Peyer's patch (tissue), 4 donors: ENCODE measurements around the gene IQCH. TPM values are rescaled to one million over a fixed set of nuclear protein-coding genes. Genes with fewer than 3 reads are reported as not detected.

Experiments used
- DNase-seq, 3 donors: peaks; one replicate each; pipeline ENCODE4 v3.0.0-alpha.2; 2017 to 2019
- H3K27ac ChIP-seq, 4 donors: fragments of 200-600 bp; sonication (generic); one replicate each; pipeline ENCODE4 v1.5.1; 2016 to 2019
- H3K27me3 ChIP-seq, 2 donors: fragments of 200-600 bp; sonication (generic); one replicate each; pipeline ENCODE4 v1.5.1; 2019
- H3K36me3 ChIP-seq, 3 donors: fragments of 200-600 bp; sonication (generic); one replicate each; pipeline ENCODE4 v1.5.1; 2016 to 2019
- H3K4me1 ChIP-seq, 4 donors: fragments of 200-600 bp; sonication (generic); one replicate each; pipeline ENCODE4 v1.5.1; 2016 to 2019
- H3K4me3 ChIP-seq, 4 donors: fragments of 200-600 bp; sonication (generic); 1 replicate in 3 of 4; 2 replicates in 1 of 4; pipeline ENCODE4 v1.5.1; 2016 to 2019; ENCODE audit warnings: mild to moderate bottlenecking in 1 of 4
- H3K9me3 ChIP-seq, 4 donors: fragments of 200-600 bp; sonication (generic); one replicate each; pipeline ENCODE4 v1.5.1; 2016 to 2019; ENCODE audit warnings: mild to moderate bottlenecking in 1 of 4
- CTCF ChIP-seq, 6 experiments: fragments of 450-650 bp in 4 of 6; fragments of 200-600 bp in 2 of 6; sonication (generic) in 1 of 6; IDR thresholded peaks; one replicate each; pipeline ENCODE4 v1.5.1; 2017 to 2019; ENCODE audit warnings: antibody characterized with exemption in 6 of 6, mild to moderate bottlenecking in 3 of 6, moderate library complexity in 1 of 6
- POLR2A ChIP-seq, 2 donors: fragments of 450-650 bp; IDR thresholded peaks; one replicate each; pipeline ENCODE4 v1.5.1; 2017; ENCODE audit warnings: antibody characterized with exemption in 2 of 2, mild to moderate bottlenecking in 2 of 2, moderate library complexity in 2 of 2
- total RNA-seq, 4 donors: library from RNA; depleted of rRNA; stranded (reverse); fragments of >200 nt; gene quantifications; one replicate each; pipeline ENCODE4 v1.1.0, GENCODE V29; 2016

IQCH gene
- total RNA-seq, 4 donors from 2014 or later: 0.53 to 1.2 (median 0.88) TPM

- Histone ChIP-seq H3K27ac (no peak overlapping the region), H3K4me3 (no peak overlapping the region), H3K9me3 (peaks cover 0 to 6% (median 0%) of the 10 kb centered on the region in 4 donors), H3K27me3 (no peaks in the 10 kb centered on the region), H3K4me1 (peaks cover 0 to 8% (median 0%) of the 10 kb centered on the region in 4 donors), H3K36me3 (peaks cover 0 to 14% (median 0%) of the 10 kb centered on the region in 3 donors)
- no peak for DNase-seq
- TF ChIP-seq CTCF (IDR thresholded peaks at IDR 0.05) (no peak), POLR2A (IDR thresholded peaks at IDR 0.05) (no peak)
Measured at GRCh38 chr15:67248011-67248505, 6.5 kb upstream of the IQCH start.

GRCh38 chr15:67249830-67250229 is 4.8 kb upstream of the IQCH start:
- no peak for TF ChIP-seq CTCF (IDR thresholded peaks at IDR 0.05)
- TF ChIP-seq POLR2A (IDR thresholded peaks at IDR 0.05): no peak
- Histone ChIP-seq H3K27ac (no peak overlapping the region), H3K27me3 (no peaks in the 10 kb centered on the region), H3K4me3 (no peak overlapping the region), H3K36me3 (peaks cover 0 to 14% (median 0%) of the 10 kb centered on the region in 3 donors), H3K4me1 (peaks cover 0 to 10% (median 4%) of the 10 kb centered on the region in 4 donors), H3K9me3 (peaks cover 0 to 6% (median 0%) of the 10 kb centered on the region in 4 donors)
- DNase-seq: no peak

GRCh38 chr15:67251318-67251717 is 3.3 kb upstream of the IQCH start:
- no peak overlapping the region for H3K27ac ChIP-seq
- peaks cover 0 to 7% (median 0%) of the 10 kb centered on the region in 3 donors for H3K36me3 ChIP-seq
- DNase-seq: no peak
- H3K9me3 ChIP-seq: peaks cover 0 to 6% (median 0%) of the 10 kb centered on the region in 4 donors
- no peaks in the 10 kb centered on the region for H3K27me3 ChIP-seq
- no peak overlapping the region for H3K4me3 ChIP-seq
- H3K4me1 ChIP-seq: peaks cover 0 to 10% (median 4%) of the 10 kb centered on the region in 4 donors
- TF ChIP-seq POLR2A (IDR thresholded peaks at IDR 0.05): no peak
- TF ChIP-seq CTCF (IDR thresholded peaks at IDR 0.05): no peak

- peaks cover 0 to 10% (median 4%) of the 10 kb centered on the region in 4 donors for H3K4me1 ChIP-seq
- TF ChIP-seq CTCF (IDR thresholded peaks at IDR 0.05) (no peak), POLR2A (IDR thresholded peaks at IDR 0.05) (no peak)
- peak overlapping the region in 2 of 4 donors; percentile 82 to 83 for H3K27ac ChIP-seq
- H3K4me3 ChIP-seq: peak overlapping the region in 2 of 4 donors; percentile 79 to 83
- H3K27me3 ChIP-seq: no peaks in the 10 kb centered on the region
- no peak for DNase-seq
- H3K36me3 ChIP-seq: no peaks in the 10 kb centered on the region
- H3K9me3 ChIP-seq: no peaks in the 10 kb centered on the region
Measured at GRCh38 chr15:67253101-67253500, 1.5 kb upstream of the IQCH start.

- H3K9me3 ChIP-seq: no peaks in the 10 kb centered on the region
- H3K4me3 ChIP-seq: peak overlapping the region; percentile 73 to 93 (median 81)
- no peaks in the 10 kb centered on the region for H3K36me3 ChIP-seq
- H3K27ac ChIP-seq: peak overlapping the region; percentile 82 to 90 (median 82)
- no peak for DNase-seq
- TF ChIP-seq POLR2A (IDR thresholded peaks at IDR 0.05) (no peak), CTCF (IDR thresholded peaks at IDR 0.05) (no peak)
- H3K4me1 ChIP-seq: peaks cover 0 to 10% (median 4%) of the 10 kb centered on the region in 4 donors
- H3K27me3 ChIP-seq: no peaks in the 10 kb centered on the region
Measured at GRCh38 chr15:67253549-67254237, 893 bp upstream of the IQCH start.
